ENCODE results near the gene STARD10. TPM values are rescaled to one million over a fixed set of nuclear protein-coding genes. Genes with fewer than 3 reads are reported as not detected.

STARD10 gene
- total and polyA plus RNA-seq, 4 donors = 70.5 to 328 (median 232) TPM

- no peak for DNase-seq (ENCODE audit: low spot score)
- H3K27me3 ChIP-seq (ENCODE audit: control insufficient read depth in 4 of 4, insufficient read depth in 4 of 4, low read length in 3 of 4) = no peaks in the 10 kb centered on the region
- H3K27ac ChIP-seq (ENCODE audit: low read depth in 1 of 2, low read length in 2 of 2) = no peak overlapping the region
- H3K9me3 ChIP-seq (ENCODE audit: control insufficient read depth in 4 of 4, low read length in 3 of 4) = no peaks in the 10 kb centered on the region
- H3K4me3 ChIP-seq (ENCODE audit: low read depth in 1 of 3, low read length in 3 of 3) = no peak overlapping the region
- H3K36me3 ChIP-seq (ENCODE audit: control insufficient read depth in 4 of 4, insufficient read depth in 3 of 4, low read depth in 1 of 4, low read length in 3 of 4) = peaks cover 16 to 27% (median 26%) of the 10 kb centered on the region in 4 donors
- no peak overlapping the region for H3K9ac ChIP-seq (ENCODE audit: low read depth in 1 of 2, low read length in 2 of 2)
- TF ChIP-seq JUND (IDR thresholded peaks at IDR 0.05) (no peak), HNF4G (IDR thresholded peaks at IDR 0.05) (no peak), NR2F2 (IDR thresholded peaks at IDR 0.05) (no peak), RAD21 (IDR thresholded peaks at IDR 0.05) (no peak), ATF3 (IDR thresholded peaks at IDR 0.05) (no peak), ZBTB33 (IDR thresholded peaks at IDR 0.05) (no peak), SP1 (IDR thresholded peaks at IDR 0.05) (no peak), HNF4A (conservative IDR thresholded peaks at IDR 0.05) (no peak), RXRA (IDR thresholded peaks at IDR 0.05) (no peak), GABPA (IDR thresholded peaks at IDR 0.05 in 1 of 2, conservative IDR thresholded peaks at IDR 0.05 in 1 of 2) (no peak), TAF1 (conservative IDR thresholded peaks at IDR 0.05) (no peak), MAX (IDR thresholded peaks at IDR 0.05) (no peak), REST (IDR thresholded peaks at IDR 0.05) (no peak), EGR1 (IDR thresholded peaks at IDR 0.05; ENCODE audit: low read depth in 2 of 2) (no peak), YY1 (IDR thresholded peaks at IDR 0.05) (no peak), CTCF (IDR thresholded peaks at IDR 0.05; ENCODE audit: low read depth, low read length, missing input control) (no peak), FOXA1 (IDR thresholded peaks at IDR 0.05) (no peak), FOXA2 (IDR thresholded peaks at IDR 0.05) (no peak)
- WGBS = 89% methylated on average over 48 of the region's 48 CpGs
- H3K4me1 ChIP-seq (ENCODE audit: control insufficient read depth in 4 of 4, insufficient read depth in 4 of 4, low read length in 3 of 4) = peaks cover 4 to 41% (median 23%) of the 10 kb centered on the region in 4 donors
Measured at GRCh38 chr11:72754544-72755155, 39.2 kb downstream of the STARD10 start.
